Erythroblast (primary cell): Measurements from ENCODE around the gene BPIFB4.
"Not testable (repeated sequence)": the region's sequence is repeated elsewhere in the genome, so short reads cannot be mapped to it uniquely, and the experiment has no call there.

Experiments
- DNase-seq, 2 experiments: peaks; one replicate each; lab custom pipeline; 2025; lab: John Stamatoyannopoulos, UW
- GATA1 ChIP-seq: IDR thresholded peaks from 2 replicates; pipeline ENCODE4 v1.6.1; 2011; ENCODE audit warnings: low read depth, mild to moderate bottlenecking, control low read depth, low read length, moderate library complexity
- POLR2A ChIP-seq: IDR thresholded peaks from 2 replicates; pipeline ENCODE4 v1.6.1; 2011; ENCODE audit warnings: mild to moderate bottlenecking, low read length

The BPIFB4 gene

DNA sequence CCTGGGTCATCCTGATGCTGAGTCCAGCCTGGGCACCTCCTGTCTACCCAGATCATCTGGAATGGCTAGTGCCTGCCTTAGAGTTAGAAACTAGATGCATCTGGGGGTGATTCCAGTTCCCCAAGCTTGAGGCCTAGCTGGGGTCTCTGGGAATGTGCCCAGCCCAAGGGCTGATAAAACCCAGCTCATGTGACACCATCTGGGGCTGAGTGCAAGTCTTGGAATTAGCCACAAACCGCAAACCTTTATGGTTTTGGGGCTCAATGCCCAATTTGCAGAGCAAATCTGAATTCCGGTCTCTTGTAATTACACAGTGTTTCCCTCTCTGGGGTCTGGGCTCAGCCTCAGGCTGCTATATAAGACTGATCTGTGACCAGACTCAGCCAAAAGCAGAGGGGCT lies at the start of gene BPIFB4:
Gene BPIFB4 (plus strand): TSS at position 385 of the 400 bp plus-strand sequence. CDS start 1,884 bp downstream, outside the sequence.
- no peak for TF ChIP-seq POLR2A

DNA sequence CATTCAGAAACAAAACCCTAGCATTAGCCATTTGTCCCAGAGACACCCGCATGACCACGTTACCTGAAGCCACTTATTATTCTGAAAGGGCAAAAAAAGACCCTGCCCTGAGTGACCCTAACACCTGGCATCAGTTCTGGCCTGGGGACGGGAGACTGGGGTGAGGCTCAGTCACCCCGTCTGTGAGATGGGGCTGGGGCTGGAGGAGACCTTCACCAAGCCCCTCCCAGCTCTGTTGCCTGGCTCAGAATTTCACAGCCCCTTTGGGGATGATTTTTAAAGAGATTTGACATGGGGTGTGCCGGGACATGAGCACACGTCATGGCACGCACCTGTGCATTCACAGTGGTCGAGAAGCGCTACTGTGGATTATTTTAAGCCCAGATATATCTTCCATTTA lies 49.4 kb upstream of the BPIFB4 start:
- no peak for TF ChIP-seq GATA1
- no peak for TF ChIP-seq POLR2A
- DNase-seq, result no peak

More for the DNA sequence above, at the start of gene BPIFB4:
- DNase-seq, result no peak

DNA sequence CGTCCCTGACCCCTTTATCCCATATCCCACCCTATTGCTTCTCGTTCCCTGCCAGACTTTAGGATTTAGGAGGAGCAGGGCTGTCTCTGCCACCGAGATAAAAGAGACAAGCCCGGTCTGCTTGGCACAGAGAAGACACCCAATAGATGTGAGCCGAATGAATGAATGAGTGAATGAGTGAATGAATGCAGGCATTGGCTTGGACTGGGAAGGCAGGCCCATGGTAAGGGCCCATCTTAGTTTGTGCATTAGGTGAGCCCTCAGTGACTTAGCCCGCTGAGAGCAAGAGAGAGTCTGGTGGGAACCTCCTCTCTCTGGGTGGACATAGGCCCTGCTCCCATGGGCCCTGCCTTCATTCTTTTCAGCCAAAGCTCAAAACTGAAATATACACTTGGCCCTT lies 48.9 kb upstream of the BPIFB4 start:
- no peak for DNase-seq

DNA sequence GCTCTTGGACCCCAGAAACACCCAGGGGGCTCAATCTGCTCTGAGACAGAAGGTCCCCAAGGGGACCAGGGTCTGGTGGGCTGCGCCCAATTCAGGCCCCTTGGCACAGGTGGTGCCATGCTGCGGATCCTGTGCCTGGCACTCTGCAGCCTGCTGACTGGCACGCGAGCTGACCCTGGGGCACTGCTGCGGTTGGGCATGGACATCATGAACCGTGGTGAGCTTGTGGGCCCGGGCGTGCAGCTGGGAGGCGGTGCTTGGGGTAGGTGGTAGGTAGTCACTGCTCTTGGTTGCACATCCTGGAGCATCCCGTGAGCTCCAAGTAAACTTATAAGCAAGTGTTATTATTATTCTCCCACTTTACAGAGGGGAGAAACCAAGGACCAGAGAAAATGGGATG lies 47.9 kb upstream of the BPIFB4 start, which contains the start of gene BPIFB6:
Gene BPIFB6 (plus strand): TSS at position 118 of the 400 bp plus-strand sequence. CDS start 0 bp downstream, at position 118.
- no peak for TF ChIP-seq GATA1
- no peak for TF ChIP-seq POLR2A
- no peak for DNase-seq

More for the DNA sequence above, 48.9 kb upstream of the BPIFB4 start:
- no peak for TF ChIP-seq GATA1
- TF ChIP-seq POLR2A, result no peak

DNA sequence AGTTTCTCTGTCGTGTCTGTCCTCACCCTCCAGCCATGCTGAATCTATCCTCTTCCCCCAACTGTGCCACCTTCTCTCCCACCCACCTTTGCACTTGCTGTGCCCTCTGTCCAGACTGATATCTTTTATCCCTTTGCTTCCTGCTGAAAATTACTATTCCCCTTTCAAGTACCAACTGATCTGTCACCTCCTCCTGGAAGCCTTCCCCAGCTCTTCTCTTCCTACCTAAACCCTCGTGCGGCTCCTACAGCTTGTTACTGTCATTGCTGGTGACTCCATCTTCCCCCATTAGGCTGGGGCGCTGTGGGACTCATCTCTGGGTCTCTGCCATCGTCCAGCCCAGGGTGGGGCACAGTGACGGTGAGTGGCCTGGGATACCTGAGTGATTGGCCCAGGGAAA lies 46.9 kb upstream of the BPIFB4 start:
- DNase-seq, result no peak
- no peak for TF ChIP-seq GATA1
- no peak for TF ChIP-seq POLR2A

DNA sequence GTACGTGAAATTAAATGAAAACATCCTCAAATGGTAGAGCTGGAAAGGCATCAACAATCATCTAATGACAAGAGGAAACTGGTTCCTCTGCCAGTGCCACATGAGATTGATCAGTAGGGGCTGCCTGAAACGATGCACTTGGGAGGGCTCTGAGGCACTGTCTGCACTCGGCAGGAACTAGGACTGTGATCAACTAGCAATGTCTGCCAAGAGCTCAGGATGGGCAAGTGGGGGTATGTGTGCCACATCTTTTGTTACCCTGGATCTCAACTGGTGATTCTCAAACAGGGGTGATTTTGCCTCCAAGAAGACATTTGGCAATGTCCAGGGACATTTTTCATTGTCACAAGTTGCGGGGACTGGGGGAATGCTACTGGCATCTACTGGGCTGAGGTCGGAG lies 46.1 kb upstream of the BPIFB4 start:
- TF ChIP-seq POLR2A, result no peak
- TF ChIP-seq GATA1, result no peak

DNA sequence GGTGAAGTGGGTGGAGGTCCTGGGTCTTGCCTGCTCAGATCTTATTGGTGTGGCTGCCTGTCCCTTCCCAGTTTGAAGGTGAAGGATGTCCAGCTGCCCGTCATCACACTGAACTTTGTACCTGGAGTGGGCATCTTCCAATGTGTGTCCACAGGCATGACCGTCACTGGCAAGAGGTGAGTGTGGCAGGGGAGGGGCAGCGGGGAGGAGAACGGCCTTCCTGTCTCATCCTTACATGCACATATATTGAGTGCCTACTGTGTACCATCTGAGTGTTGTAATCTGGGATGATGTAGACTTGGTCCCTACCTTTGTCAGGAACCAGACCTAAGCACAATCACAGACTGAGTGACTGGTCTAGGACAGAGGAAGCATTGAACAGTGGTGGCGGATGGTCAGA lies 45.3 kb upstream of the BPIFB4 start:
- TF ChIP-seq POLR2A (no peak), GATA1 (no peak)
- DNase-seq, result no peak

More for the DNA sequence above, 46.1 kb upstream of the BPIFB4 start:
- DNase-seq, result no peak

DNA sequence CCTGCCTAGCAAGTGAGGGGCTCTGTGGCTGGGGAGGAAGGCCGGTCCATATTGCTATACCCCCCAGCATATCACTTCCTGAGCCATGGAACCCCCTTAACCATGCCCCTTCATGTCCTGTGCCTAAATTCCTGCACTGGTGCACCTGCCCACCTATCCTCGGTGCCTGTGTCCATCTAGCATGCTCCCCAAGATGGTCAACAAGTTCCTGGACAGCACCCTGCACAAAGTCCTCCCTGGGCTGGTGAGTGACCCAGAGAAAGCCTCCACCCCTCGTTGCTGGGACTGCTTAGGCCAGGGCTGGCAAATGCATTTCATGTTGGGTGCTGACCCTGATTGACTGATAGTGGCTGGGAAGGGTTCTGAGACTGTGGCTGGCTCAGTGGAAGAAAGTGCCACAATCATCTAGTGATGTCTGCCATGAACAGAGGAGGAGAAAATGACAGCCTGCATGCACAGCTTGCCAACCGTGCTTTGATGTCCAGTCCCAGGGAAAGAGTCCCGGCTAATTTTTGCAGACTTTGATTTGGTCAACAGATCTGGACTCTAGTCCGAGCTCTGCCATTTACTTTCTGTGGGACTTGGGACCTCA lies 44.4 kb upstream of the BPIFB4 start:
- DNase-seq, result no peak
- TF ChIP-seq GATA1 (no peak), POLR2A (no peak)

DNA sequence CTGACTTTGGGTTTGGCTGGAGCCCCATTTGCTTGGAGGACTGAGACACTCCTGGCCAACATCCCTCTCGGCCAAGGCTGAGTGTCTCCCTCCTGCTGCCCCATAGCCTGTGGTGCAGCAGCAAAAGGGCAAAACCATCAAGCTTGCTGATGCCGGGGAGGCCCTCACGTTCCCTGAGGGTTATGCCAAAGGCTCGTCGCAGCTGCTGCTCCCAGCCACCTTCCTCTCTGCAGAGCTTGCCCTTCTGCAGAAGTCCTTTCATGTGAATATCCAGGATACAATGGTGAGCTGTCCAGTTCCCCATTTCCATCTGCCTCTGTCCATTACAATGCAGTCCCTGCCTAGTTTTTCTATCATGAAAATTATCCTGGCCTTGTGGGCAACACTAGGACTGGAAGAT lies 42.0 kb upstream of the BPIFB4 start:
- no peak for TF ChIP-seq POLR2A
- TF ChIP-seq GATA1, result no peak
- DNase-seq, result no peak

DNA sequence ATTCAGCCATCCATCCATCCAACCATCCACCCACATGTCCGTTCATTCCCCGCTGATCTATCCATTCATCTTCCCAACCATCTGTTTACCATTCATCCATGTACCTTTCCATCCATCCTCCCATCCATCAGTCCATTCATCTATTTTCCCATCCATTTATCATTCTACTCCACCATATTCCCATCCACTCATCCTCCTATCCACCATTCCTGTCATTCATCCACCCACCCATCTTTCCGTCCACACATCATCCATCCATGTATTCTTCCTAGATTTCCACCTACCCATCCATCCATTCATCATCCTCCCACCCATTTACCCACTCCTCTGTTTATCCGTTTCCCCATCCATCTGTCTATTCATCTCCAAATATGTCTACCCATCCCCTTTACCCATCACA lies 41.2 kb upstream of the BPIFB4 start:
- TF ChIP-seq POLR2A (no peak), GATA1 (no peak)
- DNase-seq, result no peak

DNA sequence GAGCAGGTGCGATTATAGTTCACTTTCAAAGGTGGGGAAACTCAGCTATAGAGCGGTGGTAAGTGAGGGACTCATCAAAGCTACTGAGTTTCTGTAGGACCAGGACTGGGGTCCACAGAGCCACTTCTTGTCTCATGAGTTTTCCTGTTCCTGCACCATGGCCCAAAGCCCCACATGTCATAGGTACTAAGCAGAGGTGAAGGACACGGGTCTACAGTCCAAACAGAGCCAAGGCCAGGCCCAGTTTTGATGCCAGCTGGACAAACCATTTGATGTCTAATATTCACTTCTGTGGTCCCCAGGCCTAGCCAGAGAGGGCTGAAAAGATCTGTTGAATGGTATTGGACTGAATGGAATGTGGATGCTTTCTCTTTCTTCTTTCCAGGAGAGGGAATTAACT lies 37.0 kb upstream of the BPIFB4 start:
- DNase-seq, result no peak
- TF ChIP-seq POLR2A (no peak), GATA1 (no peak)

DNA sequence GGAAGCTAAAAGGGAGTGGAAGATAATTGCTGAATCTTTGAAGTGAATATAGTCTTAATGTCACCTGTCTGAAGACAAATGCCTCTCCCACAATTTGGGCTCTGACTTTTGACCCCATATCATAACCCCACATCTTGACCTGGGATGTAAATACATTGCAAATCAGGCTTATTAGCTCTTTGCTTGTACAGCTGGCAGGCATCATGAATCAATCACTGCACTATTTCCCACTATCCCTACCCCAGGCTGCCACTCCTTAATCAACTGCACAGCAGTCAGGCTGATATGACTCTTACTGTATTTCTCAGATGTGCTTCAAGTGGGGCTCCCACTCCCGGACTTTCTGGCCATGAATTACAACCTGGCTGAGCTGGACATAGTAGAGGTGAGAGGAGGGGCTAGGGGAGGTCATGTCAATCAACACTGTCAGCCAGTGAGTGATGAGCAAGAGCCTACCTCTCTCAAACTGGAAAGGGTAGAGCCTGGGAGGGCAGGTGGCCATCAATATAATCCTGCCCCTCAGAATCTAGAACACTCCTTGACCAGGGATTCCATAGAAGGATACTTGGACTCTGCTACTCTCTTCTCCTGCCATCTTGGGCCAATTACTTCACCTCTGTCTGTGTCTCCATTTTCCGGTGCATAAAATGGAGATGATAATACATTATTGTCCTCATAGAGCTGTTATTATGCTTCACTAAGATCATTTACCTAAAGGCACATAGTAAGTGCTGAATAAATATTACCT lies 36.3 kb upstream of the BPIFB4 start:
- no peak for DNase-seq
- TF ChIP-seq GATA1, result no peak
- TF ChIP-seq POLR2A, result no peak

DNA sequence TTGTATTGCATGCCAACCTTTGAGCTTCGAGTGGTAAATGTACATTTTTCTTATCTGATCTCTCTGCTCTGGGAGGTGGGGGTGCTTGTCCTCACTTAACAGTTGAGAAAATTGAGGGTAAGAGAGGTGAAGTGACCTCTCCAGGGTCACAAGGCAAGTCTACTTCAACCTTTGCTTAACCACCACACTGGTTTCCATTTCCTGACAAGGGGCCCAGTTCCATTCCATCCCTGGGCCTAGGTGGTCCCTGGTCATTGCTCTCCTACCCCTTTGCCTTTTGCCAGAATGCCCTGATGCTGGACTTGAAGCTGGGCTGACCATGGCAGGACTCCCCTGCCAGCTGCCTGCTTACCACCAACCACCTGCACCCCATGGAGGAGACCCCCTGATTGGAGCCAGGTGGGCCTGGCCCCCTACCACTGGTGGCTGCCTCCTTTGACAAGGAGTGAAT lies 35.7 kb upstream of the BPIFB4 start:
- DNase-seq, result no peak
- TF ChIP-seq POLR2A (no peak), GATA1 (no peak)

DNA sequence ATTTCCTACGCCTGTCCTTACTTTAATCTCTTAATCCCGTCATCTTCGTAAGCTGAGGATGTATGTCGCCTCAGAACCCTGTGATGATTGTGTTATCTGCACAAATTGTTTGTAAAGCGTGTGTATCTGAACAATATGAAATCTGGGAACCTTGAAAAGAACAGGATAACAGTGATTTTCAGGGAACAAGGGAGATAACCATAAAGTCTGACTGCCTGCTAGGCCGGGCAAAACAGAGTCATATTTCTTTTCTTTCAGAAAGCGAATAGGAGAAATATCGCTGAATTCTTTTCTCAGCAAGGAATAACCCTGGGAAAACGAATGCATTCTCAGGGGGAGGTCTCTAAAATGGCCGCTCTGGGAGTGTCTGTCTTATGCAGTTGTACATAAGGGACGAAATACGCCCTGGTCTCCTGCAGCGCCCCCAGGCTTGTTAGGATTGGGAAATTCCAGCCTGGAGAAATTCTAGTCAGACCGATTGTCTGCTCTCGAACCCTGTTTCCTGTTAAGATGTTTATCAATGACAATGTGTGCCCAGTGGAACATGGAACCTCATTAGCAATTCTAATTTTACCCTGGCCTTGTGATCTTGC lies 34.2 kb upstream of the BPIFB4 start:
- not testable (repeated sequence) for DNase-seq

DNA sequence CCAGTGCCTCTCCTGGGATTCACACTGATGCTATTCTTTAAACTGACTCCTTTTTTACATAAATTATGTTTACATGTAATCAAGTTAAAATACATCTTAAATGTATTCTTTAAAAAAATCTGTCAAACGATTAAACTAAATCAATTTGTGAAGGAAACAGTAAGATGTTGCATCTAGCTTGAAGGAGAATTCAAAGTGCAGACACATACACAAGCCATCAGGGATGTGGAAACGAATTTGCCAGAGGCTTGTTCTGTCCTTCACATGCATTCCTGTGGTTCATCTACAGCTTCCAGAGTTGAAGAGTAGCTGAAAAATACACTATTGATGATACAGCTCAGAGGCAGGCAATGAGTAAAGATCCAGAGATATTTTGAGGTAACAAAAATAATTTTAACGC lies 33.0 kb upstream of the BPIFB4 start:
- DNase-seq, result no peak
- TF ChIP-seq GATA1 (no peak), POLR2A (no peak)
